HG03159 (cell line): ENCODE measurements around the gene TSPYL6.
"Not testable (repeated sequence)": the region's sequence is repeated elsewhere in the genome, so short reads cannot be mapped to it uniquely, and the experiment has no call there.

Source experiments
- ATAC-seq: cut with Tn5 transposase; IDR thresholded peaks from one replicate; pipeline ENCODE4 v1.9.1; 2021; ENCODE audit warnings: mild to moderate bottlenecking, moderate library complexity; ENCODE audit not compliant: unreplicated experiment

The TSPYL6 gene

DNA sequence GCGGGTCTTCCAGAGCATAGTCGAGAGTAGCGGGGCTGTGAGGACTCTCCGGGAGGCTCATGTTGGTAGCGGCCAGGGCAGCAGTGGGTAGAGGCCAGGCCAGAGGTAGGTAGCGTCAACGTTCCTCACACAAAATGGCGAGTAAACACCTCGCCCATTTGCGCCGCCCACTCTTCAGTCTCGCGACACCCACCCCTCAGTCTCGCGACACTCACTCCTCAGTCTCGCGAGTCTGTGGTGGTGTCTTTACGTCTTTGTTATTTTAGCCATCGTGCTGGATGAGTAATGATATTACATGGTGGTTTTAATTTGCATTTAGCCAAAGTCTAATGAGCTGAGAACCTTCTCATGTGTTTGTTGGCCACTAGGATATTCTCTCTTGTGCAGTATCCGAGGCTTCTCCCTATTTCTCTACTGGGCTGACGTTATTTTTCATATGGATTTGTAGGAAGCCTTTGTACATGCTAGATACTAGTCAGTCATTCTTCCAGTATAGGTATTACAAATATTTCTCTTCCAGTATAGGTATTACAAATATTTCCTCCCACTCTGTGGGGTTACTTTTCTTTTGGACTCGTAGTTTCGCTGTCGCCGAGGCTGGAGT is at the start of gene TSPYL6:
TSPYL6 (minus strand) TSS at position 139 of the 604 bp plus-strand sequence; CDS start at position 61, 78 bp downstream.
- ATAC-seq = no peak

DNA sequence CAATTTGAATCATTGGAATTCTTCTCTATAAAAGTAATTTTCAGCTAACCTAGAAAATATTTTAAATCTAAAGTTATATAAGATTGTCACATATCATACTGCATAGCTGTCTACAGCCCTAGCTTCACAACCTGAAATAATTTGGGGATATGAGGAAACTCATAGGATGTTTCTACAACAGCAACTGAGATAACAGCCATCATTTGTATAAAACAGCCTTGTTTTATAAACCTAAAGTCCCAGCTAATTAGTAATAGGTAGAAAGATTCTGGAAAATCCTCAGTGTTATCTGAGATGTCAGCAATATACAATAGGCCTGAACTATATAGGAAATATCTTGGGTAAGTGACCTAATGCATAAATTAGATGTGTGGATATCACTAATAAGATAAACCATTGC is 47.6 kb upstream of the TSPYL6 start:
- no peak for ATAC-seq

DNA sequence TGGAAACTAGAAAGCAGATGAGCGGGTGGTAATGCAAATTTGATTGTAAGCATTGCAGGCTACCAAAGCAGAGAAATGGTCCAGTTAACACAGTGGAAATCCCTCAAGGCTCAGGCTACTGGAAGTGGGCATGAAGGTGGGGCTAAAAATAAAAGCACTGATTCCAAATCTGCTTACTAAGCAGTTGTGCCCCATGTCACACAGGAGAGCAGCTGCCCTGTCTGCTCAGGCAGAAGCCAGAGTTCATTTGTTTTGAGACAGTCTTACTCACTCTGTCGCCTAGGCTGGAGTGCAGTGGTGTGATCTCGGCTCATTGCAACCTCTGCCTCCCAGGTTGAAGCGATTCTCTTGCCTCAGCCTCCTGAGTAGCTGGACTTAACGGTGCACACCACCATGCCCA is 42.5 kb upstream of the TSPYL6 start:
- ATAC-seq = no peak

DNA sequence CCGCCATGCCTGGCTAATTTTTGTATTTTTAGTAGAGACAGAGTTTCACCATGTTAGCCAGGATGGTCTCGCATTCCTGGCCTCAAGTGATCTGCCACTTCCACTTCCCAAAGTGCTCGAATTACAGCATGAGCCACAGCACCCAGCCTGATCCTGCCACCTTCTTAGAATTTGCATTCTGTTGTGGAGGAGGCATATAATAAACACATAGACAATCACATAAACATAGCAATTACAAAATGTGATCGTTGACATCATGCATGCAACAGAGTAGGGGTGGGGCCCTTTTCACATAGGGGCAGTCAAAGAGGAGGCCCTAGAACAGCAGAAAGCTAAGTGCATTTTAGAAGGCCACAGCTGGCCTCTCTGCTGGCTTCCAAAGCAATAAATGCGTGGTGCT is 39.9 kb upstream of the TSPYL6 start:
- ATAC-seq = no peak

DNA sequence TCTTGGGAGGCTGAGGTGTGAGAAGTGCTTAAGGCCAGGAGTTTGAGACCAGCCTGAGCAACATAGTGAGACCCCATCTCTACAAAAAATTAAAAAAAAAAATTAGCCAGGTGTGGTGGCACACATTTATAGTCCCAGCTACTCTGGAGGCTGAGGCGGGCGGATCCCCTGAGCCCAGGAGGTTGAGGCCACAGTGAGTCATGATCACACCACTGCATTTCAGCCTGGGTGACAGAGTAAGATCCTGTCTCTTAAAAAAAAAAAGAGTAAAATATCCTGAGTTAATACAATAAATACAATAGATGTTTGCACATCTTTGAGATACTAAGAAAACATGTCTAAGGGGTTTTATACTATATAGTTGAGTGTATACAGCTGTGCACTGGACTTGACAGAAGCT is 38.6 kb upstream of the TSPYL6 start:
- ATAC-seq = not testable (repeated sequence)

DNA sequence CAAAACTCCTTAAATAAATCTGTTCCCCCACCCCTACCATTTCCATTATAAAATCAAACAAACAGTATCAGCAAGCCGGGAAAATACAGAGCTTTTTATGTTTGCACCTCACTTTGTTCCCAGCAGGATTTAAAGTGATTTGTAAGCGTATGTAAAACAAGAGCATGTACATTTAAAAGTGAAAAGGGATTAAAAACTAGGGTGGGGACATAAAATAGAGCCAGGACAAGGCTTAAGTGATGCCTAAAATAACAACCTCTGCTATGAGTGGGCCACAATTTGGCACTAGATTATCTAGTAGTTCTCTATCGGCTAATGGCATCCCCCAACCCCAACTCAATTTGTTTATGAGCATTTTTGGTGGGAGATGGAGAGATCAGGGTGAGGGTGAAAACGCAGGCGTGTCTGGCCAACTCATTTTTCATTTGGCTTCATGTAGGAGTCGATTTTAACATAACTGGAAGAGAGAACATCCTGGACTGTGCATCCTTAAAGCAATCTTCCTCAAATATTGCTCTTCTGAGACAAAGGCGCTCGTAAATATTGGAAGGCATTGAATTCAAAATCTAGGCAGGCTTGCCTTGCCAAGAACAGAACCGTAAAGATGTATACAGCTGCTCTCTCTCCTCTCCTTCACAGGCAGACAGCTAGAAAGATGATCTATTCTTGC is 34.5 kb upstream of the TSPYL6 start:
- ATAC-seq = no peak

DNA sequence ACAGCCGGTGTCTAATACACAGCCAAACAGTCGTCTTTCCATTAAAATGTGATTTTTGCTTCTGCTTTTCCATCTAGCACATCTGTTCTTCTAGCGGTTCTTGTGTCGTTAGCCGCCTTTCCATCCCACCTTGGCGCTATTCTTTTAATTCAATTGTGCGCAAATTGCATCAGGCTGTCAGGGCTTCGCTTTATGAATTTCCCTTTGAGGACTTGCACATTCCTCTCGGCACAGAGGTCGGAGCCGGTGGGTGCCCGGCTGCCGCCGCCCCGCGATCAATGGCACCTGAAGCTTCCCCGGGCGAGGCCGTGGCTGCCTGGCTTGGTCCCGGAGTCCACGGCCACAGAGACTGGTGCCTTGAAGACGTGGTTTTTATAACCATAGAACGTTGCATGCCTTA is 33.9 kb upstream of the TSPYL6 start:
- no peak for ATAC-seq

DNA sequence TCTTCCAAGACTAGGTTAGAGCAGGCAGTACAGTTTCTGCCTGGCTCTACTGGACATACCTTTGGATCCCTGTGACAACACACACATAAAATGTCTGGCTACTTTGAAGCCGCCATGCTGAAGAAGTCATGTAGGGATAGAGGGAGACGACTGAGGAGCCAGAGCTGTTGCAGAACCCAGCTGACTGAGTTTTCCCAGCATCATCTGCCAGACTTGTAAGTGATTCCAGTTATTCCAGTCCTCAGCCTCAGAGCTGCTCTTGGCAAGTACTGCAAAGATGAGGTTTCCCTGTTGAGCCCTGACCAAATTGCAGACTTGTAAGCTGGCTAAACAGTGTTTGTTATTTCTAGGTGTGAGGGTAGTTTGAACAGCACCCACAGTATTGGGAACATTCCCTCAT is 31.5 kb upstream of the TSPYL6 start:
- ATAC-seq = no peak

DNA sequence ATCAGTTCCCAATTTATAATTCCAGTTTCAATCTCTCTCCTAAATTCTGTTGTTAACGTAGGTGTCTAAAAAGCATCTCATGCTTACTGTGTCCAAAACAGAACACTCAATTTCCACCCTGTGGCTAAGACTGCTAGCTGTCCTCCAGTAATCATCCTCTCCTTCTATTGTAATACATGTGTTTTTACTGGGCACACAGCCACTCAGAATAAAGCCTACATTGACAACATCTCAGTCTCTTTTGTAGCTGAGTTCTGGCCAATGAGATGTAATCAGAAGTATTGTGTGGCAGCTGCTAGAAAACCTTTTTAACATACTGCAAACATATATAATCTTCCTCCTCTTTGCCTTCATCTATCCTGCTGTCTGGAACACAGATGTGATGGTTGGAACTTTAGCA is 29.4 kb upstream of the TSPYL6 start:
- no peak for ATAC-seq

DNA sequence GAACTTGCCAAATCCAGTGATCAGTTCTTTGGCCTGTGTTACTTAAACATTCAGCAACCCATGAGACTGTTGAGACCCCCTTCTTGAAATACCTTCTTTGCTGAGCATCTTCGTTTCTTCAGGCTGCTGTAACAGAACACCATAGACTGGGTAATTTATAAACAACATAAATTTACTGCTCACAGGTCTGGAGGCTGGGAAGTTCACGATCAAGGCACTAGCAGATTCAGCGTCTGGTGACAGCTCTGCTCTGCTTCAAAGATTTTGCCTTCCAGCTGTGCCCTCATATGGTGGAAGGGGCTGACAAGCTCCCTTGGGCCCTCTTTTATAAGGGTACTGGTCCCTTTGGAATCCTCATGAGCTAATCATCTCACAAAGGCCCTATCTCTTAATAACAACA is 28.8 kb upstream of the TSPYL6 start:
- no peak for ATAC-seq

DNA sequence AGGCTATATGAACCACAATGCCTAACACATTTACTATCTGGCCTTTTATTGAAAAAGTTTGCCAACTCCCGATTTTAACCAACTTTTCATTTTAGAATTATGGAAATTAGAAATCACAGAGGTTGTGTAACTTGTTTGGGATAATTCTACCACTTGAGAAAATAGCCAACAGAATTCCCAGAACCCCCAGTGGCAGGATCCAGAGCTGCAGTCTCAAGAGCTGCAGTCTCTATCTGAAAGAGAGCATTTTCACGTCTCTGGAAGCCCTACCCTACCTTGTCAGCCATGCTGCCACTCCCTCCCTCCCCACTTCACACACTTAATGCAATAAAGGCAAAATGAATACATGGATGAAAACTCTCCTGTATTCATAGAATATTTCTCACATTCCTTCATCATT is 23.4 kb upstream of the TSPYL6 start:
- ATAC-seq = no peak

DNA sequence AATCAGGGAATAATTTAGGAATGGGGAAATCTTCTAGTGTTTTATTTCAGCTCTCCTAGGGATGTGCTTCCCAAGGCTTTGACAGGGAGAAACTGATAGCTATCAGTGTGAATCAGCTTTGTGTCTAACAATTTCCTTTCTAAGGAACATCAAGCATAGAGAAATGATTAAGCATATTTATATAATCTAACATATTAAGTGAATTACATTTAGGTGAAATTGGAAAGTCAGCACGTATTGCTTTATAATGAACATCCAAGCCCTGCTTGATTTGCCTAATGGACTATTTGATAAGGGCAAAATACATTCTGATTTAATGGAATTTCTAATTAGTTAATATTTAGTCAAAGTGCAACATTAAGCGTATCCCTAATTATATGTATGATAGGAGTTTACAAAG is 19.5 kb upstream of the TSPYL6 start:
- no peak for ATAC-seq

DNA sequence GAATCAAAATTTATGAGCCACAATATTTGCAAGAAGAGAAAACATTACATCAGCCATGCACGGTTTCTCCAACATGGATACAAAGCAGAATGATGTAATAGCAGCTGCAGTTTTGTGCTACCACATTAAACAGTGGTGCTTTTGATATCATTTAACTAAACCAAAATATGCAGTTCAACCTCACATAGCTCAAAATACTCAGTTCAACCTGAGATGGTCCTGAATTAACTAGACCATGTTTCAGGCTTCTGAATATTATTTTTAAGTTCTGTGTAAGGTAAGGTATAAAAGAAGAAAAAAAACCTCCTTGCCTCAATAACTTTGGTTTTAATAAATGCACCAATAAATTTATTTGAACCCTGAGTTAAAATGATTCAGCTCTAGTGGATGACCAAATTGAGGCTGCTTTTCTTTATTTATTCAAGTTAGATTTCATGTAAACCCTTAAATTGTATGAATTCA is 18.8 kb upstream of the TSPYL6 start:
- ATAC-seq = no peak

DNA sequence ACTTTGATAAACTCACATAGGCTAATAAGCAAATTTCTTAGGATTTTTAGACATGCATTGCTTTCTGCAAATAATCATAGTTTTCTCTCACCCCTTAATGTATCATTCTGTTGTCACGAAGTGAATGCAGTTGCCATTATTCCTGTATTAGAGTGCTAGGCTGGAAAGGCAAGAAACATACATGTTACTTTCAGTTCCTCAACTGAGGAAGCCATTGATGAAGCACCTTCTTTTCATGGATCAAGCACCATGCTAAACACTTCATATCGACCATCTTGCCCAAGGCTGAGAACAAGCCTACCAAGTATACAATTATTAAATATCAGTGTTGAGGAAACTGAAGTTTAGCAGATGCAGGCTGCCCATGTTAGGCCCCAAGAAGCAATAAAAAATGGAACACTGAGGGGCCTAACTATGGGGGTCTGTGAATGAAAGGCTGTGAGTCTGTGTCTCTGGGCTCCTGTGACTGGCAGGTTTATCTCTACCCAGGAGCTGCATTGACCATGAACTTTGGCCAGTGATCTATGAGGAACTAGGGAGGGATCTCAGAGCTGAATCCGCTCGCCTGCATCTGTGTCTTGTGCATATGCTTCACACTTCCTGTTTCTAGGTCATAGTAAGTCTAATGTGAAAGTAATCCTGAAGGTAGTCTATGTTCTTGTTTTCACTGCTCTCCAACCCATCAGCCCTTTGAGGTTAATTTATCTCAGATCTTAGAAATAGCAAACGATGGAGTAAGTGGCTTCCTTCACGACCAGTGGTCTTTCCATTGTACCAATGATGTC is 16.0 kb upstream of the TSPYL6 start:
- ATAC-seq = peak; percentile 94

DNA sequence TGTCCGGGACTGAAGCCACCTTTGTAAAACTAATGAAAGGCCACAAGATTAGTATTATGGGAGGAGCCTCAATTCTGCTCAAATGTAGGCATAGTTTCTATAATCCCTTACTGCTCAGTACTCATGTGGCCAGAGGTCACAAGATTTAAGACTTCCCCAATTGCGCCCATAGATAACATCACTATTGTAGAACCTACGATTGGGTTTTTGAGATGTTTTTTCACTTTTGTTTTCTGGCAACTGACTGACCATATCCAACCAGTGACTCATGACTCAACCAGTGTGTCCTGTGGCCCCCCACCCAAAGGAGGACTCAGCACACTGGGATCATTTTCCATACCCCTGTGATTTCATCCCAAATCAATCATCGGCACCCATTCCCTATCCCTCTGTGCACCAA is 15.2 kb upstream of the TSPYL6 start:
- ATAC-seq = no peak

DNA sequence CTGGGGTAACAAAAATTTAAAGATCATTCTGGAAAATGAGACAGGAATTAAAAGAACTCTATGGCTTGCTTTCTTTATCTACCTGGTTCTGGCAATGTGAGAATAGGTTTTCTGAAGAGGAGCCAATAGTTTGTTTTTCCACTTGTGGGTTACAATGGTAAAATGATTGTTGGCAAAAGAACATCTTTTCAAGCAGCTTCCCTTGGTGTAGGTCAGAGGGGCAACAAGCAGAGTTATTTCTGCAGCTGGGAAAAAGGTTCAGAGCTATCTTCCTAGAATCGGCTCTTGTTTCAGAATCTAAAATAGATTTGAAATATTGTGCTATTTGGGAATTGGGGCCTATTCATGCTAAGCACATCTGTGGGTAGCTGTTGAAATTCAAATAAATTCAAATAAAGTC is 11.5 kb upstream of the TSPYL6 start:
- ATAC-seq = no peak

DNA sequence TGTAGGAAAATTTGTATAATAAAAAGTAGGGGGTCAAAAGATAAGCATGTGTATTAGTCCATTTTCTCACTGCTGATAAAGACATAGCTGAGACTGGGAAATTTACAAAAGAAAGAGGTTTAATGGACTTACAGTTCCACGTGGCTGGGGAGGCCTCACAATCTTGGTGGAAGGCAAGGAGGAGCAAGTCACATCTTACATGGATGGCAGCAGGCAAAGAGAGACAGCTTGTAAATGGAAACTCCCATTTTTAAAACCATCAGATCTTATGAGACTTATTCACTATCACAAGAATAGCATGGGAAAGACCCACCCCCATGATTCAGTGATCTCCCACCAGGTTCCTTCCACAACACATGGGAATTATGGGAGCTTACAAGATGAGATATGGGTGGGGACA is 9.1 kb upstream of the TSPYL6 start:
- not testable (repeated sequence) for ATAC-seq

DNA sequence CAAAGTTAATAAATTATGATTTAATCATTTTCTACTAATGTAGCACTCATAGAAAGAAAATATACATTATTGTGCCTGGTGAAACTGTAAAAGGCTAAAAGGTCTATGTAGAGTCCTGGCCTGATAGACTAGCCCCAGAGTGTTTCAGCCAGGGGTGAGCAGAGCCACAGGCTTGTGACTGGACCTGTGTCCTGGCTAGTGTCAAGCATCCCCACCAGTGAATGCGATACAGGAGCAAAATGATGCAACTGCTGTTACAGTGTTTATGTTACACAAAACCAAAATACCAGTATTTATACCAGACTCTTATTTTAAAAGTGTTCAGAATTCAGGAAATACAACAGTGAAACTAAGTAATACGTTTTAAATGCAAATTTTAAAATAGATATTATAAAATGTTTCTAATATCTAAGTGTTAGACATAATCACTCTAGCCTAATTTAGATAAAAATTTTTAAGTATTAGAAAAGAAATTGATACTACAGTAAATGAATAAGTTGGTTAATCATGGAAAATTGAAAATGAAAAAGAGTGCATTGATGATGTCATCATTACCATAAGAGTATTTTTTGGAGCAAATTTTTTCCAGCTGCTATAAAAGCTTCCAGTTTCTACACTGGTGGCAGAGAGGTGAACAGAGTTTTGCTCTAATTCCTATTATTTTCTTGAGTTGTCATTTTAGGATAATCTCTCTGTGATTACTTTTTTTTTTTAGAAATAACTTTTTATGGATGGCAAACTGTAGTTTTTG is 6.2 kb upstream of the TSPYL6 start:
- no peak for ATAC-seq

DNA sequence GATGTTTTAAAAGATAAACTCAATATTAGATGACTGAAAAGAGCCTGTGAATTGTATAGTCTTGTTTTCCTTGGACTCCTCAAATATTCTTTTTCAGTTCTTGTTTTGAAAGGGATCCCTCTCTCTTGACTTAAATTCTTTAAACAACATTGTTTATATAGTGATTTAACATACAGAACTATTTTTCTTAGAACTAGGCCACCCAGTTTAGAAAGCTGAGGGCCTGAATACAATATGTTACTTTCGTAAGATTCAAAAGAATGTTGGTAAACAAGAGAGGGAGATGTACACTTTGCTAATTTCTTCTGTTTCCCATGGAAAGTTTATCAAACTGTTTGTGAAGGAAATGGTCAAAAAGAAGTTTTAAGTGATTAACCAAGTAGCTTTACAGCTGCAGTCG is 5.5 kb upstream of the TSPYL6 start:
- ATAC-seq = no peak

DNA sequence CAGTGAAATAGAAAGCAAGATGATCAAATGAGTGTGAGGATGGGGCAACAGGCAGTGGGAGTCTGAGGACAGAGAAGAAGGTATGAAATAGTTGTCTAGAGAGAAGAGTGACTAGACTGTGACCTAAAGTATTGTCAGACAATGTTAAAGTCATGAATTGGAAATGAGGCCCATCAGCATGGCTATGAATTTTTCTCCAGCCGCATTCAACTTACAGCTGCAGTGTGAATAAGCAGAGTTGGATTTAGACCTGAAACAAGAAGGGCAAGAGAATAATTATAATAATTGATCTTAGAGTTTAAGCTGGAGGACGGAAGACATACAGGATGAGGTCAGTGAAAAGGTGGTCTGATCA is 4.2 kb upstream of the TSPYL6 start:
- no peak for ATAC-seq

DNA sequence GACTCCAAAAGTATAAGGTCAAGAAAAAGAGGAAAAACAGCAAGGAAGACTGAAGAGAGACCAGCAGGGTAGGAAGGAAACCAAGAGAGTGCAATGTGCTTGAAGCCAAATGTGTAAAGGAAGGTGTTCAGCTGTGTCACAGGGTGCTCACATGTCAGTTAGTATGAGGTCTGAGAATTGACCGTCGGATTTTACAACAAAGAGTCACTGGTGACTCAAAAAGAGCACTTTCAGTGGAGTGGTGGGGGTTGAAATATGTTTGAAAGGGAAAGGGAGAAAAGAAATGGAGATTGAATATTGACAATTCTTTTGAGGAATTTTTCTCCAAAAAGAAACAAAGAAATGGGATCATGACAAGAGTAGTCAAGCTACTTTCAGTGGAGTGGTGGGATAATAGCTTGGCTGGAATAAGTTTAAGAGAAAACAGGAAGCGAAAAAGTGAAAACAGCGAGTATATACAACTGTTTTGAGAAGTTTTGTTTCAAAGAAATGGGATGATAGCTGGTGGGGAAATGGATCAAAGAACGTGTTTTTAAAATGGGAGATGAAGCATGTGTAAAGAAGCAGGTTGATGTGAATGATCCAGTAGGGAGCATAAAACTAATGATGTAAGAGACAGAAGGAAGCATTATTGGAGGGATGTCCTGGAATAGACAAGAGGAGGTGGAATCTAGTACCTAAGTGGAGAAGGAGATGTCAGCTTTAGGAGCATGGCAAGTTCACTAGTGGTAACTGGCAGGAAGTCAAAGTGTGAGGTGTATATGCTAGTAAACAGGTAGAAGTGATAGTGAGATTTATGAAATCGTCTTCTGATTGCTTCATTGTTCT is 3.6 kb upstream of the TSPYL6 start:
- ATAC-seq = peak; percentile 79
